Skeletal muscle tissue (tissue), 4 donors: ENCODE results near the gene MED27. TPM values are rescaled to one million over a fixed set of nuclear protein-coding genes. Genes with fewer than 3 reads are reported as not detected.

Experiments used
- H3K27ac ChIP-seq: one replicate; pipeline ENCODE4 v1.7.0; 2013; ENCODE audit warnings: mild to moderate bottlenecking, low read depth, low read length, inconsistent platforms
- H3K27me3 ChIP-seq, 3 donors: one replicate each; pipeline ENCODE4 v1.7.0; 2013; ENCODE audit warnings: low read length in 3 of 3; ENCODE audit not compliant: control insufficient read depth in 3 of 3, insufficient read depth in 3 of 3
- H3K36me3 ChIP-seq, 3 donors: one replicate each; pipeline ENCODE4 v1.7.0; 2013; ENCODE audit warnings: low read length in 3 of 3; ENCODE audit not compliant: control insufficient read depth in 3 of 3, insufficient read depth in 3 of 3
- H3K4me1 ChIP-seq, 3 donors: one replicate each; pipeline ENCODE4 v1.7.0; 2013; ENCODE audit warnings: low read length in 3 of 3, mild to moderate bottlenecking in 3 of 3; ENCODE audit not compliant: control insufficient read depth in 3 of 3, insufficient read depth in 3 of 3
- H3K4me3 ChIP-seq, 3 donors: one replicate each; pipeline ENCODE4 v1.7.0; 2013; ENCODE audit warnings: low read length in 3 of 3
- H3K9ac ChIP-seq, 3 donors: one replicate each; pipeline ENCODE4 v1.7.0; 2013; ENCODE audit warnings: low read length in 3 of 3, mild to moderate bottlenecking in 3 of 3, moderate library complexity in 2 of 3, low read depth in 1 of 3
- H3K9me3 ChIP-seq, 3 donors: one replicate each; pipeline ENCODE4 v1.7.0; 2013; ENCODE audit warnings: low read length in 3 of 3; ENCODE audit not compliant: control insufficient read depth in 3 of 3
- total RNA-seq: library from RNA; depleted of rRNA; stranded (reverse); fragments of >200 nt; gene quantifications from one replicate; pipeline ENCODE4 v1.2.3, GENCODE V29; 2014
- donor health status: Osteomylitis.

Gene MED27
- total RNA-seq, 1 donor from 2014 or later, result 6.3 TPM

DNA sequence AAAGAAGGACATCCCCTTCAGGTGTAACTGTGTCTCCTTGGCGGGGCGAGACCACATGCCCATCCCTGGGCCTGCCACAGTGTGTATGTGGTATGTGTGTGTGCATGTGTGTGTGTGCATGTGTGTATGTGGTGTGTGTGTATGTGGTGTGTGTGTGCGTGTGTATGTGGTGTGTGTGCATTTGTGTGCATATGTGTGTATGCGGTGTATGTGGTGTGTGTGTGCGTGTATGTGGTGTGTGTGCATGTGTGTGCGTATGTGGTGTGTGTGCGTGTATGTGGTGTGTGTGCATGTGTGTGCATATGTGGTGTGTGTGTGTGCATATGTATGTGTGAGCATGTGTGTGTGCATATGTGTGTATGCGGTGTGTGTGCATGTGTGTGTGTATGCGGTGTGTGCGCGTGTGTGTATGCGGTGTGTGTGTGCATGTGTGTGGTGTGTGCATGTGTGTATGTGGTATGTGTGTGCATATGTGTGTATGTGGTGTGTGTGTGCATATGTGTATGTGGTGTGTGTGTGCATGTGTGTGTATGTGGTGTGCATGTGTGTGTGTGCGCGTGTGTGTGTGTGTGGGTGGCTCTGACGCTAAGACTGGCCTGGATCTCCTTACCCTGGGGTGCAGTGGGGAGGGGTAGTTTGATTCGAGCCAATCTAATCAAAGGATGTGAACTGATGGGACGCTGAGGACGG is 231.9 kb downstream of the MED27 start:
- Histone ChIP-seq H3K27me3 (peaks cover 16 to 34% (median 30%) of the 10 kb centered on the region in 3 donors), H3K9ac (no peak overlapping the region), H3K36me3 (no peaks in the 10 kb centered on the region), H3K27ac (no peak overlapping the region), H3K4me1 (no peaks in the 10 kb centered on the region), H3K4me3 (no peak overlapping the region), H3K9me3 (peaks cover 0 to 2% (median 0%) of the 10 kb centered on the region in 3 donors)

DNA sequence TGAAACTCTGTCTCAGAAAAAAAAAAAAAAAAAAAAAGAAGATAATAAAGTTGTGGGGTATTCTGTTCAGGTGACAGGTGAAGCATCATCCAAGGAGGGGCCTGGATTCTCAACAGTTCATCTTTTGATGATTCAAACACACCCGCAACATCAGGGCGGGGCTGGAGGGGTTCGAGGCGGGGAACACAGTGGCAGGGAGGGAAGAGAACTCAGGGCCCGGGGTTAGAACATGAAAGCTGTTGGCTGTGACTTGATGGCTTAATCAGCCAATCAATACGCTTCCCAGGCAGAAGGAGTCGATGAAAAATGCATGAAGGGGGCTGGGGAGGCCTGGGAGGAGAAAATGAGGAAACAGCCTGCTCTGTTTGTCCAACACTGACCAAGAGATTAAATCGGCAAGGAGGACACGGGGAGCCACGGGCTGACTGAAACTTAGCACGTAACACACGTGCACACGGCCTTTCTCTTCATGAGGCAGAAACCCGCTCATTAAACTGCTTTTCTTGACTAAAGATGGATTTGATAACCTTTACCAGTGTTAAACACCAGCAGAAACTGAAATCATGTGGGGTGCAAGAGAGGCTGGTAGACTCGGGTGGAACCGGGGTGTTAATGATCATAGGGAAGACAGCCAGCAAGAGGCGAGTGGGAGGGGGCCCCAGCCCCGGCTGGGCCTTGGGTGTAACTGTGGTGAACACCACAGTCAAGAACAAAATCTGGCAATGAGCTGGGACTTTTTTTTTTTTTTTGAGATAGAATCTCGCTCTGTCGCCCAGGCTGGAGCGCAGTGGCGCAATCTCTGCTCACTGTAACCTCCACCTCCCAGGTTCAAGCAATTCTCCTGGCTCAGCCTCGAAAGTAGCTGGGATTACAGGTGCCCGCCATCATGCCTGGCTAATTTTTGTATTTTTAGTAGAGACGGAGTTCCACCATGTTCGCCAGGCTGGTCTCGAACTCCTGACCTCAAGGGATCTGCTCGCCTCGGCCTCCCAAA is 234.1 kb downstream of the MED27 start:
- Histone ChIP-seq H3K4me3 (no peak overlapping the region), H3K27me3 (peaks cover 16 to 44% (median 30%) of the 10 kb centered on the region in 3 donors), H3K27ac (no peak overlapping the region), H3K4me1 (no peaks in the 10 kb centered on the region), H3K9ac (no peak overlapping the region), H3K9me3 (peaks cover 0 to 2% (median 0%) of the 10 kb centered on the region in 3 donors), H3K36me3 (no peaks in the 10 kb centered on the region)

DNA sequence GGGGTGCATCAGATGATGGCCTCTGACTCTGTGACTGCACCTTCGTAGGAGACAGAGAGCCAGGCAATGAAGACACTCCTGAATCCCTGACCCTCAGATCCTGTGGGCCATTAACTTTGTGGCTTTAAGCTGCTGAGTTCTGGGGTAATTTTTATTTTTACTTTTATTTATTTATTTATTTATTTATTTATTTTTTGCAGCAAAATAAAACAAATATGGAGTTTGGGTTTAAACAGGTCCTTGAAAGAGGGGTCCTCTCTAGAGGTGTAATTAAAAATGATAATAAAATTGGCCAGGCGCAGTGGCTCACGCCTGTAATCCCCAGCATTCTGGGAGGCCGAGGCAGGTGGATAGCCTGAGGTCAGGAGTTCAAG is 234.9 kb downstream of the MED27 start:
- peaks cover 16 to 49% (median 39%) of the 10 kb centered on the region in 3 donors for H3K27me3 ChIP-seq
- H3K9ac ChIP-seq, result no peak overlapping the region
- no peaks in the 10 kb centered on the region for H3K36me3 ChIP-seq
- no peak overlapping the region for H3K4me3 ChIP-seq
- peaks cover 0 to 2% (median 0%) of the 10 kb centered on the region in 3 donors for H3K9me3 ChIP-seq
- no peak overlapping the region for H3K27ac ChIP-seq
- H3K4me1 ChIP-seq, result no peaks in the 10 kb centered on the region

DNA sequence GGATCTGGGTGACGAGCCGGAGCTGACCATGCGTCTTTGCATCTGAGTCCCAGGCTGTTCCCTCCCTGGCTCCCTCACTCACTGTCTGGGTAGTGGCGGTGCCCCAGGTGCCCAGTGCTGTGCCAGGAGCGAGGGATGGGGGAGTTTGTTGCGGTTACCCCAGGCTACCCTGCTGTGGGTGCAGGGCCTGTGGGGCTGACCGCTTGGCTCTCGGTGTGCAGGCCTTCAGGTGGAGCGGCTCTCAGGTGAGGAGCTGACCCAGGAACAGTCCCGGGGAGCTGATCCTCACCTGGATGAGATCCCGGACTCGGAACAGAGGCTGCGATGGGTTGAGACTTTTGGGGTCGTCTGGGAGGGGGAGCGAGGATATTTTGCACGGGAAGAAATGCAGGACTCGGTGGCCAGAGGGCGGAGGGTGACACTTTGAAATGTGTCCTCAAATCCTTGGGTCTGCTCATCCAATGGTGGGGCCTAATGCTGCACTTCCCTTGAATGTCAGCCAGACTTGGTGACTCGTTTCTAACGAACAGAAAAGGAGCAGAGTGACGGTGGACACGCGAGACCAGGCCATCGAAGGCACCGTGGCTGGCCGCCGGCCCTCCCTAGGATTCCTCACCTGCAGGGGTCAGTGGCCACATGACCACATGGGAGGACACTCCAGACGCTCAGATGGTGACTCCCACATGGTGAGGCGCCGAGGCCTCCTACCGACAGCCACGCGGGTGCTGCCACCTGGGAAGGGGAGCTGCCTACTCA is 235.5 kb downstream of the MED27 start:
- Histone ChIP-seq H3K4me1 (no peaks in the 10 kb centered on the region), H3K27me3 (peaks cover 16 to 50% (median 44%) of the 10 kb centered on the region in 3 donors)

DNA sequence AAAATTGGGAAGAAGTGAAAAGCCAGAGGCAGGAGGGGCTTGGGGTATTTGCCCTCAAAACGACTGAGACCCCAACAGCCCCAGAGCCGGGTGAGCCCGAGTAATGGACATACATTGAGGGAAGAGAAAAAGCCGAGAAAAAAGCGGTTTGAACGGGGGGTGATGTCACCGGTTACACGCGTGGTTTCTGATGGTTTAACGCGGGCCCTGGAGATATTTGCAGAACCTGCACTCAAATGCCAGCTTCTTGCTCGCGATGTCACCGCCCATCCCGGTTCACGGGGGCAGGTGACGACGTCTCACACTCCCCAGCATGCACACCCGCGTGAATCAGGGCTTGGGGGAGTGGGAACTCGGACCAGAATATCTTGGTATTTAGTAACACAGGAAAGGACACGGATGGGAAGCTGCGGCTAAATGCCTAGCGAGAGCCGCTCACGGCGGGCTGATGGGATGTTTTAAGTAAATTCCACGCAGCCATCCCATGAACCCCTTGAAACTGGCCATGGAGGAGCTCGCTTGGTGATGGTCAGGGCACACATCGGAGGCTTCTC is 237.8 kb downstream of the MED27 start:
- Histone ChIP-seq H3K36me3 (no peaks in the 10 kb centered on the region), H3K27me3 (peaks cover 14 to 60% (median 49%) of the 10 kb centered on the region in 3 donors), H3K4me1 (no peaks in the 10 kb centered on the region), H3K9ac (no peak overlapping the region), H3K27ac (no peak overlapping the region), H3K4me3 (no peak overlapping the region), H3K9me3 (peaks cover 0 to 2% (median 0%) of the 10 kb centered on the region in 3 donors)

More for the DNA sequence above, 235.5 kb downstream of the MED27 start:
- H3K36me3 ChIP-seq, result no peaks in the 10 kb centered on the region
- H3K27ac ChIP-seq, result no peak overlapping the region
- no peak overlapping the region for H3K4me3 ChIP-seq
- H3K9ac ChIP-seq, result no peak overlapping the region
- H3K9me3 ChIP-seq, result peaks cover 0 to 2% (median 0%) of the 10 kb centered on the region in 3 donors

DNA sequence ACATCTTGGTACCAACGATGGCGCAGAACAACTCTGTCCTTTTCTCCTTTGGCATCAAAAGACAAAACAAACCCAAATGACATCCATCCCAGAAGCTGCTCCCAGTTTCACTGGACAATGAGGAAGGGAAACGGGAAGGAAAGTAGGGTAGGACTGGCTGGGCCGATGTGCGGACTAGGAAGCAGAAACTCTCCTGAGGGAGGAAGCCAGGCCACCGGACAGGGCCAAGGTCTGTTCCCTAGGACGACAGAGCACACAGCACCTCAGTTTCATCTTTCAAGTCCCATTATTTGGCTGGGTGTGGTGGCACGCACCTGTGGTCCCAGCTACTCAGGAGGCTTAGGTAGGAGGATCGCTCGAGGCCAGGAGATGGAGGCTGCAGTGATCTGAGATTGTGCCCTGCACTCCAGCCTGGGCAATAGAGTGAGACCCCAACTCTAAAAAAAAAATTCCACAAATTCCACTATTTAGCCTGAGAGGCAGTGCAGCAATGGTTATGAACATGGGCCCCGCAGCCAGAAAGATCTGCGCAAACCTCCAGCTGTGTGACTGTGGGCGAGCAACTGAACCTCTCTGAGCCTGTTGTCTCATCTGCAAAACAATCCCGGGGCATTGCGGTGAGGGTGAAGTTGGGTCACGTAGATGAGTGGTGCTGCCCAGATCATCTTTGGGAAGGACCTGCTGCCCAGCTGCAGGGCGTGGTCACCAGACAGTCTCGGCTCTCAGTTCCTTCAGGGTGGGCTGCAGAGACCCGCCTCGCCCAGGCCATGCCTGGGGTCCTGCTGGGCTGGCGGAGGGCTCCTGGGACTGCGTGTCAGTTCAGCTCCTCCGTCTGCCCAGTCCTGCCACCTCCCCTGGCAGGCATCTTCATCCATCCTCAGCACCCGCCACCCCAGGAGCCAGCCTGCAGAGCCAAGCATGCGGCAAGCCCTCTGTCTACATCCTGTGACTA is 238.6 kb downstream of the MED27 start:
- Histone ChIP-seq H3K9me3 (no peaks in the 10 kb centered on the region), H3K27ac (no peak overlapping the region), H3K4me1 (no peaks in the 10 kb centered on the region), H3K9ac (no peak overlapping the region), H3K4me3 (no peak overlapping the region), H3K27me3 (peaks cover 9 to 59% (median 49%) of the 10 kb centered on the region in 3 donors), H3K36me3 (no peaks in the 10 kb centered on the region)

DNA sequence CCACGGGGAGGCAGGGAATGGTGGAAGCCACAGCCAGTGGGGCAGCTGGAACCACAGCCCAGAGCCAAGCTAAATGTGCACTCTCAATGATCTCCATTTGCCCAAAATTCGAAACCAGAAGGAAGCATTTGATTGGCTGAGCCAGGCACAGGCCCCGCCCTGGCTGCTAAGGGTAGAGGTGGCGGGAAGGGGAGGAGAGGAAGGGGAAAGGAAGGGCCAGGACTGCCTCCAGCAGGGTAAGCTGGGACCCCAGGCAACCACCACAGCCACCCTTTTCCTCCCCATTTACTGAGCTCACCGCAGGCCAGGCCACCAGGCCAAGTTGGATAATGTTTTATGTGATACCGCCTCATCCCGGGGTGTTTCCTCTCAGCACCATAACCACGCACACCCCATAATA is 239.4 kb downstream of the MED27 start:
- H3K36me3 ChIP-seq, result no peaks in the 10 kb centered on the region
- H3K4me1 ChIP-seq, result no peaks in the 10 kb centered on the region
- H3K9me3 ChIP-seq, result no peaks in the 10 kb centered on the region
- no peak overlapping the region for H3K27ac ChIP-seq
- no peak overlapping the region for H3K4me3 ChIP-seq
- no peak overlapping the region for H3K9ac ChIP-seq
- peaks cover 13 to 64% (median 47%) of the 10 kb centered on the region in 3 donors for H3K27me3 ChIP-seq

DNA sequence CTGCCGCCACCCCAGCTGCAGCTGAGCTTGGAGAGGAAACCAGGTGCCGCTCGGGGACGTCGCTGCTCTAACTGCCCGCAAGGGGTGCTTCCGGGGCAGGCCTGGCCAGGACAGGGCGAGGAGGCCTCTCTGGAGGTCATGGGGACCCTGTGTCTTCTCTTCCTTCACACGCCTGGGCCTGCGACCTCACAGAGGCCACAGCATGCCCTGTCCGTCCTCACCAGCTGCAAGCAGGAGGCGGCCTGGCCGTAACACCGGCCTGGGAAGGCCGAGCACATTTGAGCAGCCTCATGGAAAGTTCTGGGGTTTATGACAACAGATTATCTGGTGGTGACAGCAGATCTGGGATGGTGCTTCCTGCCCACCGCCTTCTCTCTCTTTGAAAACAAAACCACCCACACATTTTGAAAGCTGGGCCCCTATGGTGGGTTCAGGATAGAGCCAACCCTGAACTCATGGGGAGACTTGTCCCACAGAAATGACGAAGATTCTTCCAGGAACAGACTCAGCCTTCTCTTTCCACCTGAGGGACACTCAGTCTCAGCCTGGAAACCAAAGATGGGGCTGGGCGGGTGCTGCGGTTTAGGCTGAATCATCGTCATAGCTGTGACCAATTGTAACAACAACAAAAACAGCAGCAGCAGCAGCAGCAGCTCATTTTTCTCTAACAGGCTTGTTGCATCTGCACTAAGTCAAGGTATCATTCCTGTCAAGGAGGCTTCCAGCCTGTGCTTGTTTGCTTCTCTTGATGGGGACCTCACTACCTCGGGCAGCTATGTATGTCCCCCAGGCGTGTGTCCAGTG is 240.2 kb downstream of the MED27 start:
- H3K4me1 ChIP-seq, result no peaks in the 10 kb centered on the region
- H3K4me3 ChIP-seq, result no peak overlapping the region
- no peak overlapping the region for H3K27ac ChIP-seq
- peaks cover 16 to 68% (median 54%) of the 10 kb centered on the region in 3 donors for H3K27me3 ChIP-seq
- no peaks in the 10 kb centered on the region for H3K36me3 ChIP-seq
- no peak overlapping the region for H3K9ac ChIP-seq
- H3K9me3 ChIP-seq, result peaks cover 0 to under 1% (median 0%) of the 10 kb centered on the region in 3 donors
